B cell (primary cell): Measurements from ENCODE around the gene CACNA2D3. TPM values are rescaled to one million over a fixed set of nuclear protein-coding genes. Genes with fewer than 3 reads are reported as not detected.

Source experiments
- ATAC-seq: fragments of 200-7000 bp; cut with Tn5 transposase; one replicate; pipeline ENCODE4 v1.10.0; 2021; ENCODE audit warnings: low read depth, mild to moderate bottlenecking, moderate number of reproducible peaks, moderate library complexity
- CTCF ChIA-PET: fragments of 350-600 bp; sonication (Branson Sonifier 250); formaldehyde crosslinking; loops from one replicate; lab custom pipeline; 2021; ENCODE audit warnings: antibody characterized with exemption, inconsistent platforms; lab: Charles Lee
- POLR2A ChIA-PET: fragments of 350-600 bp; sonication (Branson Sonifier 250); formaldehyde crosslinking; loops from one replicate; lab custom pipeline; 2021; ENCODE audit warnings: antibody characterized with exemption; lab: Charles Lee
- DNase-seq: peaks from one replicate; pipeline ENCODE4 v3.0.0; 2013
- H2AFZ ChIP-seq: 2 replicates; pipeline ENCODE4 v1.6.1; 2012; ENCODE audit warnings: mild to moderate bottlenecking, low read depth, low read length; ENCODE audit not compliant: insufficient read depth, poor library complexity, severe bottlenecking
- H3K27ac ChIP-seq, 2 donors: 1 replicate in 1 of 2; 2 replicates in 1 of 2; pipeline ENCODE4 v1.5.1; 2012 to 2013; ENCODE audit warnings: low read length in 2 of 2, mild to moderate bottlenecking in 2 of 2, moderate library complexity in 1 of 2
- H3K27me3 ChIP-seq, 4 experiments: fragments of 200-600 bp in 1 of 4; sonication (generic) in 1 of 4; replicated peaks in 1 of 4; 1 replicate in 2 of 4; 2 replicates in 2 of 4; pipeline versions ENCODE4 v1.6.1 to v1.7.0; 2013 to 2016; ENCODE audit warnings: low read length in 3 of 4, mild to moderate bottlenecking in 2 of 4, mixed read lengths in 1 of 4, moderate library complexity in 1 of 4; ENCODE audit not compliant: insufficient read depth in 4 of 4, control insufficient read depth in 3 of 4; ENCODE audit errors: control extremely low read depth in 1 of 4
- H3K36me3 ChIP-seq, 2 experiments: replicated peaks in 1 of 2; 1 replicate in 1 of 2; 2 replicates in 1 of 2; pipeline versions ENCODE4 v1.6.1 to v1.7.1; 2013; ENCODE audit warnings: low read length in 1 of 2; ENCODE audit not compliant: insufficient read depth in 2 of 2, control insufficient read depth in 1 of 2; ENCODE audit errors: control extremely low read depth in 1 of 2, extremely low read depth in 1 of 2
- H3K4me1 ChIP-seq, 2 donors: fragments of 200-600 bp in 1 of 2; sonication (generic) in 1 of 2; 1 replicate in 1 of 2; 2 replicates in 1 of 2; pipeline versions ENCODE4 v1.5.1 to v1.6.1; 2013 to 2017; ENCODE audit warnings: low read length in 2 of 2; ENCODE audit not compliant: control insufficient read depth in 2 of 2, insufficient read depth in 2 of 2
- H3K4me2 ChIP-seq: replicated peaks from 2 replicates; pipeline ENCODE3; 2012; ENCODE audit warnings: mild to moderate bottlenecking, low read depth, low read length; ENCODE audit not compliant: poor library complexity, severe bottlenecking
- H3K4me3 ChIP-seq, 5 experiments: fragments of 200-600 bp in 1 of 5; sonication (generic) in 1 of 5; 1 replicate in 3 of 5; 2 replicates in 2 of 5; pipeline versions ENCODE4 v1.5.1 to v1.7.0; 2011 to 2016; ENCODE audit warnings: low read length in 4 of 5, mild to moderate bottlenecking in 4 of 5, low read depth in 2 of 5, control low read depth in 1 of 5, moderate library complexity in 1 of 5; ENCODE audit not compliant: insufficient read depth in 1 of 5; ENCODE audit errors: control extremely low read depth in 1 of 5, extremely low read depth in 1 of 5
- H3K79me2 ChIP-seq: fragments of 200-600 bp; sonication (generic); one replicate; pipeline ENCODE4 v1.6.0; 2016; ENCODE audit warnings: low read length; ENCODE audit not compliant: control insufficient read depth, insufficient read depth
- H3K9ac ChIP-seq: fragments of 200-600 bp; sonication (generic); 2 replicates; pipeline ENCODE4 v1.6.1; 2017; ENCODE audit warnings: mild to moderate bottlenecking, low read length, moderate library complexity
- H3K9me3 ChIP-seq, 3 donors: one replicate each; pipeline versions ENCODE4 v1.6.1 to v1.7.1; 2013; ENCODE audit warnings: low read length in 2 of 3; ENCODE audit not compliant: control insufficient read depth in 2 of 3, insufficient read depth in 1 of 3; ENCODE audit errors: control extremely low read depth in 1 of 3
- H4K20me1 ChIP-seq: 2 replicates; pipeline ENCODE4 v1.6.0; 2012; ENCODE audit warnings: mild to moderate bottlenecking, low read length; ENCODE audit not compliant: insufficient read depth, control insufficient read depth, poor library complexity, severe bottlenecking
- H3K27ac Mint-ChIP-seq: one replicate; pipeline ENCODE4 v1.8.0; 2021; ENCODE audit warnings: mixed read lengths
- H3K27me3 Mint-ChIP-seq: one replicate; pipeline ENCODE4 v1.8.0; 2021; ENCODE audit warnings: mixed read lengths
- H3K4me1 Mint-ChIP-seq: one replicate; pipeline ENCODE4 v1.8.0; 2021; ENCODE audit warnings: mixed read lengths
- H3K4me3 Mint-ChIP-seq: one replicate; pipeline ENCODE4 v1.8.0; 2021; ENCODE audit warnings: mixed read lengths
- H3K9me3 Mint-ChIP-seq: one replicate; pipeline ENCODE4 v1.8.0; 2022; ENCODE audit warnings: mixed read lengths; ENCODE audit not compliant: insufficient read depth
- CTCF ChIP-seq: fragments of 200-600 bp; IDR thresholded peaks from one replicate; pipeline ENCODE4 v1.8.0; 2022; ENCODE audit warnings: antibody characterized with exemption, mild to moderate bottlenecking
- EZH2 ChIP-seq: IDR thresholded peaks from 2 replicates; pipeline ENCODE4 v1.6.1; 2012; ENCODE audit warnings: borderline replicate concordance, low read depth, mild to moderate bottlenecking, moderate library complexity, low read length; ENCODE audit not compliant: insufficient read depth, poor library complexity, severe bottlenecking
- WGBS: methylation state at CpG from one replicate; pipeline ENCODE4 v1.1.5; 2013; ENCODE audit warnings: missing lambda C conversion rate; ENCODE audit not compliant: insufficient coverage; 5-methylcytosine and 5-hydroxymethylcytosine counted together
- intact Hi-C: fragments of 100-400 bp; cut with micrococcal nuclease; formaldehyde crosslinking; loops from one replicate; pipeline ENCODE4 v1.10.0; 2022
- polyA plus RNA-seq: library from polyadenylated mRNA; depleted of rRNA; stranded (reverse); fragments of >200 nt; gene quantifications from 2 replicates; pipeline ENCODE4 v1.2.3, GENCODE V29; 2012
- total RNA-seq, 2 donors: library from RNA; stranded (reverse); fragments of 120-200 nt in 1 of 2; gene quantifications; 1 replicate in 1 of 2; 2 replicates in 1 of 2; pipeline versions ENCODE4 v1.2.3 to v1.2.4, GENCODE V29; 2013 to 2022

CACNA2D3 gene
- total and polyA plus RNA-seq, 2 donors (not counting 1 experiment from before 2014, with no cell fraction given): not detected

GRCh38 chr3:54797111-54797510 lies 674.8 kb downstream of the CACNA2D3 start:
- POLR2A ChIA-PET: no interaction called here
- no peaks in the 10 kb centered on the region for H3K36me3 ChIP-seq
- DNase-seq: no peak
- H3K4me2 ChIP-seq: no peak overlapping the region
- TF ChIP-seq CTCF: no peak
- no peak for TF ChIP-seq EZH2
- Mint-ChIP-seq H3K4me1 (no peaks in the 10 kb centered on the region), H3K4me3 (no peak overlapping the region), H3K27me3 (peaks cover 3% of the 10 kb centered on the region), H3K9me3 (peaks cover 2% of the 10 kb centered on the region), H3K27ac (no peak overlapping the region)
- no peaks in the 10 kb centered on the region for H3K79me2 ChIP-seq
- no peak overlapping the region for H3K9ac ChIP-seq
- no peaks in the 10 kb centered on the region for H3K9me3 ChIP-seq
- no peak overlapping the region for H3K27ac ChIP-seq
- CTCF ChIA-PET: no interaction called here
- no peaks in the 10 kb centered on the region for H4K20me1 ChIP-seq
- H3K4me1 ChIP-seq: no peaks in the 10 kb centered on the region
- H3K27me3 ChIP-seq: no peaks in the 10 kb centered on the region
- ATAC-seq: no peak
- no CpG with 5 or more reads among the region's 2 CpGs for WGBS
- intact Hi-C loops: no loop called here
- H2AFZ ChIP-seq: no peak overlapping the region
- H3K4me3 ChIP-seq: no peak overlapping the region

- Mint-ChIP-seq H3K4me3 (no peak overlapping the region), H3K9me3 (no peaks in the 10 kb centered on the region), H3K4me1 (no peaks in the 10 kb centered on the region), H3K27me3 (peaks cover 3% of the 10 kb centered on the region), H3K27ac (no peak overlapping the region)
- whole genome bisulfite sequencing: no CpG with 5 or more reads among the region's 1 CpG
- no peak overlapping the region for H2AFZ ChIP-seq
- DNase-seq (no peak), ATAC-seq (no peak)
- ChIA-PET POLR2A (no interaction called here), CTCF (no interaction called here)
- peaks cover 0 to 3% (median 0%) of the 10 kb centered on the region in 3 donors for H3K9me3 ChIP-seq
- no peaks in the 10 kb centered on the region for H4K20me1 ChIP-seq
- H3K27me3 ChIP-seq: no peaks in the 10 kb centered on the region
- H3K27ac ChIP-seq: no peak overlapping the region
- intact Hi-C loops: no loop called here
- no peaks in the 10 kb centered on the region for H3K36me3 ChIP-seq
- H3K9ac ChIP-seq: no peak overlapping the region
- H3K79me2 ChIP-seq: no peaks in the 10 kb centered on the region
- TF ChIP-seq EZH2 (no peak), CTCF (no peak)
- no peaks in the 10 kb centered on the region for H3K4me1 ChIP-seq
- no peak overlapping the region for H3K4me3 ChIP-seq
- no peak overlapping the region for H3K4me2 ChIP-seq
Observed at GRCh38 chr3:54800478-54800877, 678.1 kb downstream of the CACNA2D3 start.
